Tibial artery (tissue), 4 donors: ENCODE data around the gene GLI3.

Experiments
- DNase-seq, 2 donors: peaks; one replicate each; pipeline ENCODE4 v3.0.0-alpha.2; 2019
- H3K27ac ChIP-seq, 2 donors: fragments of 200-600 bp; sonication (generic) in 1 of 2; 1 replicate in 1 of 2; 2 replicates in 1 of 2; pipeline ENCODE4 v1.5.1; 2018 to 2019; ENCODE audit warnings: mild to moderate bottlenecking in 1 of 2
- H3K27me3 ChIP-seq, 2 donors: fragments of 200-600 bp; sonication (generic) in 1 of 2; one replicate each; pipeline versions ENCODE4 v1.5.1 to v1.6.0; 2016 to 2019
- H3K36me3 ChIP-seq, 3 donors: fragments of 200-600 bp; sonication (generic) in 2 of 3; one replicate each; pipeline ENCODE4 v1.5.1; 2016 to 2019; ENCODE audit warnings: mild to moderate bottlenecking in 2 of 3
- H3K4me1 ChIP-seq, 4 donors: fragments of 200-600 bp; sonication (generic) in 2 of 4; 1 replicate in 3 of 4; 2 replicates in 1 of 4; pipeline ENCODE4 v1.5.1; 2016 to 2019
- H3K4me3 ChIP-seq, 2 donors: fragments of 200-600 bp; sonication (generic) in 1 of 2; 1 replicate in 1 of 2; 2 replicates in 1 of 2; pipeline ENCODE4 v1.5.1; 2018 to 2019; ENCODE audit warnings: mild to moderate bottlenecking in 2 of 2
- H3K9me3 ChIP-seq, 3 donors: fragments of 200-600 bp; sonication (generic) in 1 of 3; one replicate each; pipeline ENCODE4 v1.5.1; 2016 to 2019
- intact Hi-C: fragments of 100-400 bp; cut with DNase I; formaldehyde crosslinking; loops from one replicate; pipeline ENCODE4 v1.15.0; 2023; ENCODE audit warnings: low total_unique reads
- TF ChIP-seq, protein P1 (sequence below), 2 experiments: fragments of 200-600 bp in 1 of 2; fragments of 450-650 bp in 1 of 2; IDR thresholded peaks; one replicate each; pipeline ENCODE4 v1.5.1; 2017 to 2019; ENCODE audit warnings: antibody characterized with exemption in 2 of 2, mild to moderate bottlenecking in 1 of 2, moderate library complexity in 1 of 2

GLI3 gene

DNA sequence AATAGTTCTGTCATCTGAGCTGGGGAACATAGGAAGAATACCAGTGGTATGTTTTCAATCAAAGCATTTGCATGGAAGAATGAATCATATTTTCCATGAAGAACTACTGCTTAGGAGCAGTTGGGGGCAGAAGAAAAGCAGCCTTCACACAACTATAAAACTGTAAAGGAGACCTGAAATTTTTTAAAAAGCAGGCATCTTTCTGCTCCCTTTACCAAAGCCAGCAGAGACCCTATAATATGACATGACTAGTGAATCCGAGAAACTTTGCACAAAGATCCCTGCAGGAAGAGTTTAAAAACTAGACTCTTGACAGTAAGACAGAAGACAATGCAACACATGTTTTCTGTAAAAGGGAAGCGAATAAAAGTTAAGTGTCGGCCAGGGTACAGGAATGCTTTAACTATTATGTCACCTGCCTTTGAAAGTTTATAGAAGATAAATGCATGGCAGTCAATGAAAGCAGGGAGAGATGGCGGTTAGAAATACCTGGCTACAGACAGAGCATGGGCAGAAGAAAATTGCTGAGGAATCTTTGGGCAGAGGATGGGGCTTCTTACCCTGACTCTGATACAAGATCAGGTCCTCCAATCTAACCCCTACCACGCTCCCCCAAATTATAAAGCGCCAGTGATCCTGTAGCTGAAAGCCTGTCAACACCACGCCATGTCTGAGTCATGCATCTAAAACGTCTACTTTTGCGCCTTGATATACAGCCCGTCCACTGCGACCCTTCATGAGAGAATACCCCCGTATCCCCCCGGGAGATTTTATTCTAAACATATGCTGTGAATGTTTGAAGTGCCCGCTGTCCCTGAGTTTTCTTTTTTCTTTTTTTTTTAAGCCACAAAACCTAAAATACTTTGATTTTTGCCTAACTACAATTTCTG lies 93.1 kb downstream of the GLI3 start:
- Histone ChIP-seq H3K9me3 (no peaks in the 10 kb centered on the region), H3K27ac (no peak overlapping the region), H3K36me3 (peaks cover 0 to 4% (median 0%) of the 10 kb centered on the region in 3 donors), H3K4me3 (no peak overlapping the region), H3K4me1 (peaks cover 0 to 19% (median 3%) of the 10 kb centered on the region in 4 donors), H3K27me3 (no peaks in the 10 kb centered on the region)
- intact Hi-C loops: no loop called here
- DNase-seq: no peak
- TF ChIP-seq, protein P1, sequence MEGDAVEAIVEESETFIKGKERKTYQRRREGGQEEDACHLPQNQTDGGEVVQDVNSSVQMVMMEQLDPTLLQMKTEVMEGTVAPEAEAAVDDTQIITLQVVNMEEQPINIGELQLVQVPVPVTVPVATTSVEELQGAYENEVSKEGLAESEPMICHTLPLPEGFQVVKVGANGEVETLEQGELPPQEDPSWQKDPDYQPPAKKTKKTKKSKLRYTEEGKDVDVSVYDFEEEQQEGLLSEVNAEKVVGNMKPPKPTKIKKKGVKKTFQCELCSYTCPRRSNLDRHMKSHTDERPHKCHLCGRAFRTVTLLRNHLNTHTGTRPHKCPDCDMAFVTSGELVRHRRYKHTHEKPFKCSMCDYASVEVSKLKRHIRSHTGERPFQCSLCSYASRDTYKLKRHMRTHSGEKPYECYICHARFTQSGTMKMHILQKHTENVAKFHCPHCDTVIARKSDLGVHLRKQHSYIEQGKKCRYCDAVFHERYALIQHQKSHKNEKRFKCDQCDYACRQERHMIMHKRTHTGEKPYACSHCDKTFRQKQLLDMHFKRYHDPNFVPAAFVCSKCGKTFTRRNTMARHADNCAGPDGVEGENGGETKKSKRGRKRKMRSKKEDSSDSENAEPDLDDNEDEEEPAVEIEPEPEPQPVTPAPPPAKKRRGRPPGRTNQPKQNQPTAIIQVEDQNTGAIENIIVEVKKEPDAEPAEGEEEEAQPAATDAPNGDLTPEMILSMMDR (IDR thresholded peaks at IDR 0.05): no peak

DNA sequence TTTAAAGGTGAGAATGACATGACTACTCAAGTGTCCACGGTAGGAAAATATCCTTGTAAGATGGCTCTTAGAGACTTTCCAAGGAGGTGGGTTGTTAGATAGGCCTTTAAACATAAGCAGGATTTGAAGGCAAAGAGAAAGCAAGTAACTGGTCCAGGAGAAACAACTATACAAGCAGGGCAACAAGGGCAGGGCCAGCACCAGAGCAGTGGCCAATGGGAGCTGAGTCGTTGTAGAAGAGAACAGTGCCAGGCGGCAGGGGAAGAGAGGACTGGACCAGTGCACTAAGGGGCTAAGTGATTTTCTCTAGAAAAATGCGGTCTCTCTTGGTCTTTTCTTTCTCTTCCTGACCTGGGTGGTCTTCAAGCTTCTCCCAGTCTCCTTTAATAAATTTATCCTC lies 94.9 kb downstream of the GLI3 start:
- Histone ChIP-seq H3K9me3 (no peaks in the 10 kb centered on the region), H3K4me3 (no peak overlapping the region), H3K27ac (no peak overlapping the region), H3K27me3 (no peaks in the 10 kb centered on the region), H3K4me1 (peaks cover 0 to 36% (median 7%) of the 10 kb centered on the region in 4 donors), H3K36me3 (peaks cover 0 to 4% (median 0%) of the 10 kb centered on the region in 3 donors)
- TF ChIP-seq, protein P1 (IDR thresholded peaks at IDR 0.05): no peak
- intact Hi-C loops: no loop called here
- DNase-seq: no peak

GRCh38 chr7:42139751-42140150 lies 97.3 kb downstream of the GLI3 start:
- Histone ChIP-seq H3K27me3 (no peaks in the 10 kb centered on the region), H3K36me3 (peaks cover 0 to 4% (median 0%) of the 10 kb centered on the region in 3 donors), H3K4me1 (peaks cover 0 to 35% (median 7%) of the 10 kb centered on the region in 4 donors), H3K4me3 (no peak overlapping the region), H3K9me3 (no peaks in the 10 kb centered on the region), H3K27ac (no peak overlapping the region)
- DNase-seq: no peak
- TF ChIP-seq, protein P1 (IDR thresholded peaks at IDR 0.05): no peak
- intact Hi-C loops: no loop called here

- Histone ChIP-seq H3K27ac (no peak overlapping the region), H3K36me3 (peaks cover 0 to 4% (median 0%) of the 10 kb centered on the region in 3 donors), H3K27me3 (no peaks in the 10 kb centered on the region), H3K4me1 (peaks cover 0 to 24% (median 5%) of the 10 kb centered on the region in 4 donors), H3K4me3 (no peak overlapping the region), H3K9me3 (no peaks in the 10 kb centered on the region)
- no peak for DNase-seq
- intact Hi-C loops: no loop called here
- TF ChIP-seq, protein P1 (IDR thresholded peaks at IDR 0.05): no peak
Observed at GRCh38 chr7:42138691-42139090, 98.3 kb downstream of the GLI3 start.

DNA sequence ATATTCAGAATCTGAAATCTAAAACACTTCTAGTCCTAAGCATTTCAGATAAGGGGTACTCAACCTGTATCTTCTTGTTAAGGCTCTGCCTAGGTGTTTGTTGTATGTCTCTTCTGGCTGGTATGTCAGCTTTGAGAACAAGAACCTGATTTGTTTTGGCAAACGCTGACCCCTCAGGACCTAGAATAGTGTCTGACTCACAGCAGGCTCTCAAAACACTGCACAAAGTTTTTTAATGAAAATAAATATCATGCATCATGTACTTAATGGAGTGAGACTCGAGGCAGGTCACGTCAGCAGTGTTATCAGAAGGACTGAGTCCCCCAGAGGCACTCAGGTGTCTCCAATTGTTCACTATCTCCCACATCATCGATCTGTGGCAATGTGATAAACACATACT lies 99.1 kb downstream of the GLI3 start:
- TF ChIP-seq, protein P1 (IDR thresholded peaks at IDR 0.05): no peak
- Histone ChIP-seq H3K4me3 (no peak overlapping the region), H3K9me3 (no peaks in the 10 kb centered on the region), H3K36me3 (peaks cover 0 to 4% (median 0%) of the 10 kb centered on the region in 3 donors), H3K27ac (no peak overlapping the region), H3K27me3 (no peaks in the 10 kb centered on the region), H3K4me1 (peaks cover 0 to 26% (median 7%) of the 10 kb centered on the region in 4 donors)
- DNase-seq: no peak
- intact Hi-C loops: no loop called here
